Measurements from ENCODE around the gene GABRD. TPM values are rescaled to one million over a fixed set of nuclear protein-coding genes. Genes with fewer than 3 reads are reported as not detected.

The GABRD gene
- total and polyA plus RNA-seq, 2 experiments from 2014 or later: 2.1 to 5.1 TPM

GRCh38 chr1:2031546-2032540 lies 12.7 kb downstream of the GABRD start (continued):
- TF ChIP-seq CTCF (conservative IDR thresholded peaks at IDR 0.05; ENCODE audit: low read depth in 2 of 2) (no peak), POLR2AphosphoS5 (IDR thresholded peaks at IDR 0.05; ENCODE audit: low read depth) (no peak), ZNF114 (CRISPR knock-in tag; IDR thresholded peaks at IDR 0.05) (no peak), ETS1 (IDR thresholded peaks at IDR 0.05) (no peak), EZH2phosphoT487 (IDR thresholded peaks at IDR 0.05; ENCODE audit: unreplicated experiment) (no peak), CREB1 (CRISPR knock-in tag; IDR thresholded peaks at IDR 0.05; ENCODE audit: low read depth) (no peak)

GRCh38 chr1:2032737-2033136 lies 13.6 kb downstream of the GABRD start:
- Histone ChIP-seq H3F3A (replicated peaks; ENCODE audit: low read depth) (no peaks in the 10 kb centered on the region), H3K9me2 (ENCODE audit: insufficient read depth) (no peaks in the 10 kb centered on the region)
- TF ChIP-seq ETS1 (IDR thresholded peaks at IDR 0.05): no peak
- TF ChIP-seq NANOG (IDR thresholded peaks at IDR 0.05; ENCODE audit: borderline replicate concordance): no peak
- no peak for TF ChIP-seq STAT1 (IDR thresholded peaks at IDR 0.05; ENCODE audit: unreplicated experiment)
- no peak for TF ChIP-seq CTCF (conservative IDR thresholded peaks at IDR 0.05; ENCODE audit: low read depth in 2 of 2)
- TF ChIP-seq ZNF462 (CRISPR knock-in tag; IDR thresholded peaks at IDR 0.05): no peak
- TF ChIP-seq POLR2AphosphoS5 (IDR thresholded peaks at IDR 0.05; ENCODE audit: low read depth): no peak
- no peak for TF ChIP-seq ZNF114 (CRISPR knock-in tag; IDR thresholded peaks at IDR 0.05)
- TF ChIP-seq JUNB (IDR thresholded peaks at IDR 0.05; ENCODE audit: unreplicated experiment): no peak

More at GRCh38 chr1:2032737-2033136, 13.6 kb downstream of the GABRD start:
- H3K4me1 Mint-ChIP-seq: peaks cover 6% of the 10 kb centered on the region; the same call in 2 of the 3 replicates
- H3K27me3 Mint-ChIP-seq (ENCODE audit: insufficient read depth, low read depth, poor library complexity): peaks cover 2% of the 10 kb centered on the region
- no peak for DNase-seq (ENCODE audit: low spot score)
- Histone ChIP-seq H3K79me2 (replicated peaks; ENCODE audit: insufficient read depth) (no peaks in the 10 kb centered on the region), H4K20me1 (replicated peaks; ENCODE audit: insufficient read depth) (no peaks in the 10 kb centered on the region), H3K4me3 (no peak overlapping the region), H3K27ac (ENCODE audit: low read depth) (no peak overlapping the region), H3K27me3 (ENCODE audit: insufficient read depth) (no peaks in the 10 kb centered on the region), H2AFZ (no peak overlapping the region), H3K36me3 (ENCODE audit: insufficient read depth) (no peaks in the 10 kb centered on the region), H3K4me2 (no peak overlapping the region), H3K4me1 (ENCODE audit: insufficient read depth) (no peaks in the 10 kb centered on the region)
- no peak overlapping the region for H3K4me3 Mint-ChIP-seq
- H3K36me3 Mint-ChIP-seq (ENCODE audit: low read depth): no peaks in the 10 kb centered on the region
- H3K27ac Mint-ChIP-seq: no peak overlapping the region
- ATAC-seq: no peak
- no peaks in the 10 kb centered on the region for H3K9me3 Mint-ChIP-seq
